Epithelial cell of proximal tubule (primary cell): Measurements from ENCODE around the gene REN. TPM values are rescaled to one million over a fixed set of nuclear protein-coding genes. Genes with fewer than 3 reads are reported as not detected.

Experiments used
- DNase-seq: peaks from one replicate; pipeline ENCODE4 v3.0.0-alpha.2; 2011; ENCODE audit warnings: low read depth
- H3K4me3 ChIP-seq: 2 replicates; pipeline ENCODE4 v1.5.1; 2011; ENCODE audit warnings: low read depth, mild to moderate bottlenecking, low read length
- CTCF ChIP-seq: conservative IDR thresholded peaks from 2 replicates; pipeline ENCODE4 v1.5.1; 2012; ENCODE audit warnings: low read depth, mild to moderate bottlenecking, low read length
- total RNA-seq: library from RNA; depleted of rRNA; stranded (reverse); fragments of >200 nt; gene quantifications from 2 replicates; pipeline ENCODE4 v1.2.3, GENCODE V29; 2015

REN gene
- 0.12 TPM in 1 of 2 replicates, not detected in the other for total RNA-seq

DNA sequence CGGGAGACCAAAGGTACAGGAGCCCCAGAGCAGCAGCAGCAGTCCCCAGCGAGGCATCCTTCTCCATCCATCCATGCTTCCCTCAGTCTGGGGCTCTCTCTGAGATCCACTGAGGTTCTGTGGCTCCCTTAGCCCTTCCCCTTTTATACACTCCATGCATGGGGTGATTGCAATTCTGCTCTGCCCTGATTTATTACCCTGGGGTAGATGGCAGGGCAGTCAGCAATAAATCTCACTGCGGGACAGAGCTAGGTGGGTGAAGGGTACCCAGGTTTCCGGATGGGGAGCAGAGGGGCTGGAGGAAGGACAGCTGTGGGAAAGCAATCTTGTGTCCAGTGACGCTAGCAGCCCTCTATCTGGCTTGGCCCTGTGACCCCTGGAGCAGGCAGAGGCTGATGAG is at the start of gene REN:
TSS of gene REN (minus strand) at position 119 of the 400 bp plus-strand sequence. CDS start at position 75, 44 bp downstream.
- no peak for DNase-seq
- no peak for TF ChIP-seq CTCF
- H3K4me3 ChIP-seq, result no peak within 1 kb of the TSS

GRCh38 chr1:204213668-204214662 is 47.8 kb upstream of the REN start, which contains the start of gene GOLT1A:
Gene GOLT1A, minus strand, starts transcription at chr1:204213988. Its CDS starts 82 bp downstream, at chr1:204213906.
- peak within 1 kb of the TSS; percentile 50 for H3K4me3 ChIP-seq
- DNase-seq, result peak; percentile 79
- TF ChIP-seq CTCF, result peak; percentile 73

DNA sequence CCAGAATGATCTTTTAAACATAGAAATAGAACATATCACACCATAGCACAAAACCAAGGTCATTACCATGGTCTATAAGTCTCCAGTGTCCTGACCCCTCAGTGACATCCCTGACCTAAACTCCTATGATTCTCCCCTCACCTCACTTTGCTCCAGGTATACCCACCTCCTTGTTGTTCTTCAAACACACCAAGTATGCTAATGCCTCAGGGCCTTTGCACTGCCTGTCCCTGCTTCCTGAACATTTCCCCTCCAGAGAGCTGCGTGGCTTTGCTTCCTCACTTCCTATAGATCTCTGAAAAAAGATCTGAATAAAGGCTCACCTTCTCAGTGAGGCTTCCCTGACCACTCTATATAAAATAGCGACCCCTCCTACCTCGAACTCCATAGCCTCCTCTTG is 46.6 kb upstream of the REN start:
- H3K4me3 ChIP-seq, result no peak overlapping the region
- no peak for TF ChIP-seq CTCF

GRCh38 chr1:204211046-204211445 is 44.9 kb upstream of the REN start:
- TF ChIP-seq CTCF, result no peak
- DNase-seq, result no peak
- H3K4me3 ChIP-seq, result no peak overlapping the region

More for the DNA sequence above, 46.6 kb upstream of the REN start:
- no peak for DNase-seq

- TF ChIP-seq CTCF, result peak; percentile 89
- no peak overlapping the region for H3K4me3 ChIP-seq
- DNase-seq, result no peak
Measured at GRCh38 chr1:204207136-204207616, 41.0 kb upstream of the REN start.

- TF ChIP-seq CTCF, result peak; percentile 20
- DNase-seq, result no peak
- no peak overlapping the region for H3K4me3 ChIP-seq
Measured at GRCh38 chr1:204206121-204206520, 40.0 kb upstream of the REN start.
